T-helper 17 cell (primary cell): ENCODE results near the gene CIRBP. TPM values are rescaled to one million over a fixed set of nuclear protein-coding genes. Genes with fewer than 3 reads are reported as not detected.

ENCODE experiments used
- ATAC-seq: fragments of 150-1000 bp; cut with Tn5 transposase; 2 replicates; pipeline ENCODE4 v1.10.0; 2021; ENCODE audit warnings: mild to moderate bottlenecking, moderate library complexity
- DNase-seq, 3 donors: peaks; one replicate each; pipeline versions ENCODE4 v3.0.0 to v3.0.0-alpha.2; 2020 to 2021
- H3K9me3 ChIP-seq: one replicate; pipeline ENCODE4 v1.7.0; 2013; ENCODE audit warnings: low read length, mild to moderate bottlenecking; ENCODE audit not compliant: control insufficient read depth, poor library complexity, severe bottlenecking
- H3K27ac Mint-ChIP-seq: one replicate; pipeline ENCODE4 v1.8.0; 2022; ENCODE audit warnings: mild to moderate bottlenecking, moderate library complexity, mixed read lengths
- H3K27me3 Mint-ChIP-seq: one replicate; pipeline ENCODE4 v1.8.0; 2022; ENCODE audit warnings: mixed read lengths
- H3K36me3 Mint-ChIP-seq: one replicate; pipeline ENCODE4 v1.8.0; 2022; ENCODE audit warnings: low read depth, mixed read lengths
- H3K4me1 Mint-ChIP-seq: one replicate; pipeline ENCODE4 v1.8.0; 2022; ENCODE audit warnings: mild to moderate bottlenecking, mixed read lengths
- H3K4me3 Mint-ChIP-seq: one replicate; pipeline ENCODE4 v1.8.0; 2022; ENCODE audit warnings: mild to moderate bottlenecking, moderate library complexity, mixed read lengths
- total RNA-seq, 4 donors: library from RNA in 2 of 4; stranded (reverse) in 2 of 4; gene quantifications; one replicate each; pipeline ENCODE4 v1.2.3 and lab custom pipeline; 2022 to 2026

CIRBP gene
- total RNA-seq, 2 donors from 2014 or later, result 460 to 474 TPM

- DNase-seq, result no peak
- H3K27me3 Mint-ChIP-seq, result peaks cover 17% of the 10 kb centered on the region
- H3K36me3 Mint-ChIP-seq, result peaks cover 2% of the 10 kb centered on the region
- no peak for ATAC-seq
- peak overlapping the region; percentile 81 for H3K4me3 Mint-ChIP-seq
- no peaks in the 10 kb centered on the region for H3K9me3 ChIP-seq
- no peak overlapping the region for H3K27ac Mint-ChIP-seq
- H3K4me1 Mint-ChIP-seq, result peaks cover 13% of the 10 kb centered on the region
Measured at GRCh38 chr19:1283917-1284292, 14.8 kb downstream of the CIRBP start.

DNA sequence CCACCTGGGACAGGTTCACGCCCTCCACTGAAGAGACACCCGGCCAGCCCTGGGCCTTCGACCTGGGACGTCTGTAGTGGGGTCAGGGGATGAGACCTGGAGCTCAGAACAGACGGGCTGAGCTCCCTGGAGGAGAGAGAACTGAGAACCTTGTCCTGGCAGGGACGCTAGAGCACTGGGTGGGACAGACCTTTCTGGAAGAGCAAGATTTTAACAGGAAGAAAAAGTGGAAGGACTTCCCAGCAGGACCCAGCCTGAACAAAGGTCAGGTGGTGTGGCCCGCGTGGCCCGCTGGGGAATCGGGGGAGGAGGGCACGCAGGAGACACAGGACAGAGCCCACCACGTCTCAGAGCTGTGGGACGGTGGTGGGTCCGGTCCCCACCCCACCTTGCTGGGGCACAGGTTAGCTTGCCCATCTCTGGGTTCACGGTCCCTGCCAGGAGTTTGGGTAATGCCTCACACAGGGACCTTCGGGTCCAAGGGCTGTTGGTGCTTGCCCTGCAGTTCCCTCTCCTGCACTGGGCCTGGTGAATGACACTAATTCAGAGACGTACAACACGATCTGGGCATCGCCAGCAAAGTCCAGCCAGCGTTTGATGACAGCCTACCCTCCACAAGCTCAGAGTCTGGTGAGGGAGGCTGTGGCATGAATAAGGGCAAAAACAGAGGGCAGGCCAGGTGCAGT is 15.3 kb downstream of the CIRBP start:
- Mint-ChIP-seq H3K36me3 (peaks cover 2% of the 10 kb centered on the region), H3K27ac (no peak overlapping the region), H3K4me1 (peaks cover 13% of the 10 kb centered on the region), H3K27me3 (peaks cover 17% of the 10 kb centered on the region), H3K4me3 (peak overlapping the region; percentile 81)
- no peak for DNase-seq
- no peak for ATAC-seq
- no peaks in the 10 kb centered on the region for H3K9me3 ChIP-seq

DNA sequence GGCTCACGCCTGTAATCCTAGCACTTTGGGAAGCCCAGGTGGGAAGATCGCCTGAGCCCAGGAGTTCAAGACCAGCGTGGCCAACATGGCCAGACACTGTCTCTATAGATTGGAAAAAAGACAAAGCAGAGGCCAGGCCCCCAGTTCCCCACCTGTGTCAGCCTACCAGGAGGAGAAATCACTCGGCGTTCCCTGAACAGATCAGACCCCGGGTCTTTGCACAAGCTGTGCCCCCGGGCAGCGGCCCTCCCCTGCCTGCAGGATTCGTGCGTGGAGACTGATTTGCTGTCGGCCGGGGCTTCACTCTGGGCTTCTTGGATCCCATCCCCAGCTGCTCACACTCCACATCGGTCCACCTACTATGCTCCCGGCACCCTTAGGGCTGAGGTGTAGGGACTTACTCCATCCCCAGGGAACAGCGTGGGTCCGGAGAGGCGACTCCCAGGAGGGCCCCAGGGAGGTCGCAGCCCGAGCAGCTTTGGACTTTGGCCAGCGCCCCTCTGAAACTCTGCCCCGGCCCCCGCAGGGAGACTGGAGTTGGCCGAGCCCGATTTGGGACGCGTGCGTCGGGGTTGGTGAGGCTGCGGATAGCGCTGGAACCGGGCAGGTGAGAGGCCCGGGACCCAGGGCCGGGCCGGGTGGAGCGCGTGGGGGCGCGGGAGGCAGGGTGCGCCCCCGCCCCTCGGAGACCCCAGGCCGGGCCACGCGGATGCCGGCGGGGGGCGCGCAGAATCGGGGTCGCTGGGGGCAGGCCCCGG is 16.0 kb downstream of the CIRBP start:
- no peak overlapping the region for H3K27ac Mint-ChIP-seq
- no peak for ATAC-seq
- no peaks in the 10 kb centered on the region for H3K9me3 ChIP-seq
- H3K4me1 Mint-ChIP-seq, result peaks cover 8% of the 10 kb centered on the region
- H3K4me3 Mint-ChIP-seq, result peak overlapping the region; percentile 57
- no peak for DNase-seq
- H3K36me3 Mint-ChIP-seq, result peaks cover 2% of the 10 kb centered on the region
- peaks cover 17% of the 10 kb centered on the region for H3K27me3 Mint-ChIP-seq

- DNase-seq, result no peak
- Mint-ChIP-seq H3K4me3 (peak within 1 kb of the TSS; percentile 79), H3K36me3 (peaks cover 2% of the 10 kb centered on the region), H3K27me3 (peaks cover 17% of the 10 kb centered on the region), H3K27ac (no peak within 1 kb of the TSS), H3K4me1 (peaks cover 6% of the 10 kb centered on the region)
- no peak for ATAC-seq
- no peaks in the 10 kb centered on the region for H3K9me3 ChIP-seq
Measured at GRCh38 chr19:1285737-1286360, 16.7 kb downstream of the CIRBP start, which contains the start of gene EFNA2. Gene EFNA2, plus strand, starts transcription at chr19:1285873. Its CDS starts 296 bp downstream, at chr19:1286169.

DNA sequence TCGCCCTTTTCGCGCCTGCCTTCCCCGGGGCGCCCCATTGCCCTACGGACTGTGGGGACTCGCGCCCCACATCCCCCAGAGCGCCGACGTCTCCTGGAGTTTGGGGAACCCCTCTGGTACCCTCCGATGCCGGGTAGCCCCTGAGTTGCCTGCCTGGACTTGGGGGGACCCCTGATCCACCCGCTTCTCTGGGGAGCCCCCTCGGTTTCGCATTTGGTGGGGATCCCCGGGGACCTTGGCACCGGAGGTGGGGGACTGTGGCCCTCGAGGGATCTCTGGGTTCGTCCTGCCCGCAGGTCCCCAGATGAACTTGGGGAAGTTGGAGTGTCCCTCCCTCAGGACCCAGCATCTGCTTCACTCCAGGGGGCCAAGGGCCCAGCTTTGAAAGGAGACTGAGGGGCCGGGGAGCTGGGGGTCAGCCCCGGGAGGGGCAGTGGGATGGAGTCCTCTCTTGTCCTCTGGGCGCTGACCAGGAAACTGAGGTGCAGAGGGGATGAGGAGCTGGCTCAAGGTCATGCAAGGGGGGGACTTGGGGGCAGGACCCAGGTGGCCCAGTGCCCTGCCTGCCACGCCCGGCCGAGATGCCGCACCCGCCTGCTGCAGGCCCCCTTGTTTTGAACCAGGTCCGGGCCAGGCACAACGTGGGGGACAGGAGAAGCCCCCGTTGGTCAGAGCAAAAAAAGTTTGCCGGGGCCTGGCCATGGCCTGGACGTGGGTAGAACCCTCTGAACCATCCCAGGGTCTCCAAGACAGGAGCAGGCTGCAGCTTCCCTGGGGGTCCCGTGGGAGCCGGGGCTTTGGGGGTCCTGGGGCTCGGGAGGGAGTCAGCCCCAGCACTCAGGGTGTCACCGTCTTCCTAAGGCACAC is 17.6 kb downstream of the CIRBP start:
- H3K9me3 ChIP-seq, result no peaks in the 10 kb centered on the region
- peaks cover 17% of the 10 kb centered on the region for H3K27me3 Mint-ChIP-seq
- H3K4me1 Mint-ChIP-seq, result peaks cover 6% of the 10 kb centered on the region
- H3K4me3 Mint-ChIP-seq, result peak overlapping the region; percentile 79
- ATAC-seq, result no peak
- H3K36me3 Mint-ChIP-seq, result peaks cover 2% of the 10 kb centered on the region
- H3K27ac Mint-ChIP-seq, result no peak overlapping the region
- no peak for DNase-seq

GRCh38 chr19:1287354-1288225 is 18.5 kb downstream of the CIRBP start:
- no peaks in the 10 kb centered on the region for H3K9me3 ChIP-seq
- no peak overlapping the region for H3K27ac Mint-ChIP-seq
- ATAC-seq (no peak), DNase-seq (no peak)
- H3K27me3 Mint-ChIP-seq, result peaks cover 24% of the 10 kb centered on the region
- peaks cover 5% of the 10 kb centered on the region for H3K36me3 Mint-ChIP-seq
- H3K4me3 Mint-ChIP-seq, result peak overlapping the region; percentile 62
- H3K4me1 Mint-ChIP-seq, result peaks cover 10% of the 10 kb centered on the region

DNA sequence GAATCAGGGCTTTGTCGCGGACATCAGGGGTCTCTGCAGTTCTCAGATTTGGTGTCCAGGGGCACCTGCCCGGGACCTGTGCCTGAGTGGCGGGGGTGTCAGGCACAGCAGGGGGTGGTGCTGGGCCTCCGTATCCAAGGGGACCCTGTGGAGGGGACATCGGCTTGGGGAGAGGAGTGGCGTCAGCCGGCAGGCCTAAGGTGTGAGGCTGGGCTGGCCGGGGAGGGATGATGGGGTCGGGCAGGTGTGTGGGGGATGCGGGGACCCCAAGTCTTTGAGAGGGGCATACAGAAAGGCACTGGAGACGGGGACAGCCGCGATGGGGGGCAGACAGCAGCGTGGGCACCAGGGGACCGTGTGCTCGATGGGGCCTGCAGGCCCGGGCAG is 19.1 kb downstream of the CIRBP start:
- H3K4me1 Mint-ChIP-seq, result peaks cover 10% of the 10 kb centered on the region
- H3K4me3 Mint-ChIP-seq, result no peak overlapping the region
- ATAC-seq, result no peak
- no peak for DNase-seq
- peaks cover 5% of the 10 kb centered on the region for H3K36me3 Mint-ChIP-seq
- H3K27me3 Mint-ChIP-seq, result peaks cover 27% of the 10 kb centered on the region
- no peak overlapping the region for H3K27ac Mint-ChIP-seq
- no peaks in the 10 kb centered on the region for H3K9me3 ChIP-seq

DNA sequence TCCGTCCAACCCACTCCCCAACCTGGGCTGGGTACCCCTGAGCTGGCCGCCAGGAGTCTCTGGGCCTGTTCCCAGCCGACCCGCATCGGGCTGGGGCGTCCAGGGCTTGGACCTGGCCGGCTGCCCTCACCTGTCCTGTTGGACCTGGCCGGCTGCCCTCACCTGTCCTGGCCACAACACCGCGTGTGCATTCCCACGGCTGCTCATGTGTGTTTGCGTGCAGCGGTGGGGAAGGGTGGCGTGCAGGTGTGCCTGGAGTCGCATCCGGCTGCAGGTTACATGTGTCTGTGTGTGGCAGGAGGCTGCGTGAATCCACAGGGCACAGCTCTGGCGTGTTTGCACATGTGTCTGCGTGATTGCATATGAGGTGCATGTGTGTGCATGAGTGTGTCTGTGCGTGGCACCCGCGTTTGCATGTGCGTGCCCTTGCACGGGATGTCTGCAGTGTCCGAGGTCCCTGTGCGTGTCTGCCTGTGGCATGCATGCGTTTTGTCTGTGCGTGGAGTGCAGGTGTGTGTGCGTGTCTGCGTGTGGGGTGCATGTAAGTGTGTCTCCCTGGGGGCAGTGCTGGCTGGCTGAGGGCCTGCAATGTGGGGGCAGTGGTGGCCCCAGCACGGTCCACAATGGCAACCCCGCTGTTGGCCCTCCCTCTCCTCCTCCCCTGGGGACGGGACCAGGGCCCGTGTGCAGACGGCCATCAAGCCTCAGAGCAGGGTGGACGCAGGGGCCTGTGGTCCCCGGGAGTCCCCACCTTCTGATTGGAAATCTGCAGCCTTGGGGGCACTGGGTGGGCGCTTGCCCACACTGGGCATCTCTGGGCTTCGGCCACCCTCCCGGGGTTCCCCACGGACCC is 19.9 kb downstream of the CIRBP start:
- H3K9me3 ChIP-seq, result no peaks in the 10 kb centered on the region
- H3K4me3 Mint-ChIP-seq, result no peak overlapping the region
- no peak overlapping the region for H3K27ac Mint-ChIP-seq
- no peak for ATAC-seq
- no peak for DNase-seq
- H3K36me3 Mint-ChIP-seq, result peaks cover 5% of the 10 kb centered on the region
- peaks cover 10% of the 10 kb centered on the region for H3K4me1 Mint-ChIP-seq
- H3K27me3 Mint-ChIP-seq, result peaks cover 25% of the 10 kb centered on the region

DNA sequence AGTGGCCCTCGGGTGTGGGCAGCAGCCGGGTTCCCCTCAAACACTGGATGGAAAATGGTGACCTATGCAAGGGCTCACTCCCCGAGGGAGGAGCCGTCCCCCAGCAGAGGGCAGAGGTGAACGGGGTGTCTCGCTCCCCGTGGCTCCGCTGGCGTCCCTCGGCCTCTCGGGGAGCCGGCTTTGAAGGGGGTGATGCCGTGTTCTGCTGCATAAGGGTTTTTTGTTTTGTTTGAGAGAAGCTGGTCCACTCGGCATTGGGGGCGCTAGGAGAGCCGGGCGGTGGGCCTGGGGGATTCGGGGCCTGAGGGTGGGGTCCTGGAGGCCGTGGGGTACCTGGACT is 20.5 kb downstream of the CIRBP start:
- peaks cover 19% of the 10 kb centered on the region for H3K27me3 Mint-ChIP-seq
- ATAC-seq (no peak), DNase-seq (no peak)
- H3K36me3 Mint-ChIP-seq, result peaks cover 5% of the 10 kb centered on the region
- peaks cover 12% of the 10 kb centered on the region for H3K4me1 Mint-ChIP-seq
- no peak overlapping the region for H3K27ac Mint-ChIP-seq
- H3K9me3 ChIP-seq, result no peaks in the 10 kb centered on the region
- no peak overlapping the region for H3K4me3 Mint-ChIP-seq

- Mint-ChIP-seq H3K4me3 (no peak overlapping the region), H3K27me3 (peaks cover 14% of the 10 kb centered on the region), H3K4me1 (peaks cover 10% of the 10 kb centered on the region)
Measured at GRCh38 chr19:1290196-1290702, 21.1 kb downstream of the CIRBP start.

GRCh38 chr19:1290703-1291651 is 21.8 kb downstream of the CIRBP start:
- no peak for DNase-seq
- no peak for ATAC-seq
- H3K9me3 ChIP-seq, result no peaks in the 10 kb centered on the region
- Mint-ChIP-seq H3K36me3 (peaks cover 3% of the 10 kb centered on the region), H3K4me3 (no peak overlapping the region), H3K27me3 (peaks cover 14% of the 10 kb centered on the region), H3K27ac (no peak overlapping the region), H3K4me1 (peaks cover 10% of the 10 kb centered on the region)

More at GRCh38 chr19:1290196-1290702, 21.1 kb downstream of the CIRBP start:
- H3K27ac Mint-ChIP-seq, result no peak overlapping the region
- peaks cover 3% of the 10 kb centered on the region for H3K36me3 Mint-ChIP-seq
- no peaks in the 10 kb centered on the region for H3K9me3 ChIP-seq
- ATAC-seq (no peak), DNase-seq (no peak)
